Measurements from ENCODE around the gene C7.

C7 gene

DNA sequence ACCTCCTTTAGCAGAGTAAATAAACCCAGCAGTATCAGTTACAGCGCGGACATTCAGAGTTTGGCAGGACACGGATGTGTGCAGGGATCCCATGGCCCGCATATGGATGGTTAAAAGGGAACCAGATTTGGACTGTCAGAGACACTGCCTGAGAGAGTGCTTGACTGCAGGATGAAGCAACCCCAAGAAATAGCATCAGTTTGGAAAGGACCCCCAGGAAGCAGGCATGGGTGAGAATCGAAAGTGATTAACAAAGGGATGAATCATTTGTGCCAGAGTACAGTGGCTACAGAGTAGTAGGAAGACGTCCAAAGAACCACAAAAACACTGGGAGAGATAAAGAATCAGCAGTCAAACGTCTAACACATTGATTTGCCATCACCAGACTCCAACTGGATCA, 5.5 kb downstream of the C7 start:
- no peak for DNase-seq (ENCODE audit: low read depth, low spot score)
- no peak overlapping the region for H3K4me3 ChIP-seq (ENCODE audit: low read length)

GRCh38 chr5:40915341-40915926, 6.1 kb downstream of the C7 start:
- DNase-seq (ENCODE audit: low read depth, low spot score): no peak
- H3K4me3 ChIP-seq (ENCODE audit: low read length): no peak overlapping the region

DNA sequence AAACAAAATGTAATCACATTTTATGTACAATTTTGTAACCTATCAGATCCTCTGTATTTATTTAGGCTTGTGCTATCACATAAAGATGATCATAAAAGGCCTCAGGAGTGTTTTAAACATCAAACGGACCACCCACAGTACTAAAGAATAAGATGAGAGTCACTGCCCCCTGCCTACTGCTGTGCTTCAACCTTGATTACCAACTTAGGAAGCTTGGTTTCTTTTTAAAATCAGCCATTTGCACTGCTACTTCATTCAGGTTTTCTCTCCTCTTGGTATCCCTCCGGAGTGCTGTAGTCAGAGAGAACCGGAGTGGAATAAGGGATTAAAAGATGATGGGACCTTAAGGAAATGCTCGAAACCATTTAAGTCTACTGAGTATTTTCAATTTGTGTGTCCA, 6.9 kb downstream of the C7 start:
- no peak for DNase-seq (ENCODE audit: low read depth, low spot score)
- no peak overlapping the region for H3K4me3 ChIP-seq (ENCODE audit: low read length)

GRCh38 chr5:40928886-40929448, 19.7 kb downstream of the C7 start:
- no peak overlapping the region for H3K4me3 ChIP-seq (ENCODE audit: low read length)
- no peak for DNase-seq (ENCODE audit: low read depth, low spot score)

DNA sequence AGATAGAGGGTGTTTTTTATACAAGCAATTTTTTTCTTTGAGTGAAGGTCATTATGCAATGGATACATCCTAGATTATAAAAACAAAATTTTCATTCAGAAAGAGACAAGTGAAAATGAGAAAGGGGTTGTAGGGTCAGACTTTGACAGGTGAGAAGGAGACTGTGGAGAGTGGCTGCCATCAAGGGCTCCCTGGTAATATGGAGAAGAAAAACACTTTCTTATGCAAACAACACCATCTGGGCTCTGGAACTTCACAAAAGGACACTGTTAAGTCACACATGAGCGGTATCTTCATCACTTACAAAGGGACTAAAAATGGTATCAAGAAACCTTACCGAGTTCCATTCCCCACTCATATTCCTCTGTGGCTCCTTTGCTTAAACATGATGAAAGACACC, 23.5 kb downstream of the C7 start:
- no peak for DNase-seq (ENCODE audit: low read depth, low spot score)
- H3K4me3 ChIP-seq (ENCODE audit: low read length): no peak overlapping the region

DNA sequence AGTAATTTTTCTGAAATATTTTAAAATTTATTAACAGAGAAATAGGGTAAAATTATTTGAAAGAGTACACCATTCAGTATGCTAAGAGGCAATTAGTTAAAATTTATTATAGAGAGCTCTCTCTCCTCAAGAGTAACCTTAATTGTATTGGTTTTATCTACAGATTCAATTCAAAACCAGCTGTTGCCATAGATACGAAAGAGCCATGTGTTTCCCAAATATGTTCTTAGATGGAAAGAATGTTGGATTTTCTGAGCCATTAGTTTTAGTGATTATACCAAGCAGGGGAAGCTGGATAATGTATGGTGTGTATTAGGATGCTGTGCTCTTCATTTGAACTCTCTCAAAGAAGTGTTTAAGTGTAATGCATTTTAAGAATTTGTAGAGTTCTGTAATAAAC, 27.8 kb downstream of the C7 start:
- DNase-seq (ENCODE audit: low read depth, low spot score): no peak
- no peak overlapping the region for H3K4me3 ChIP-seq (ENCODE audit: low read length)

- no peak for DNase-seq (ENCODE audit: low read depth, low spot score)
- H3K4me3 ChIP-seq (ENCODE audit: low read length): no peak overlapping the region
Measured at GRCh38 chr5:40939753-40940152, 30.5 kb downstream of the C7 start.

DNA sequence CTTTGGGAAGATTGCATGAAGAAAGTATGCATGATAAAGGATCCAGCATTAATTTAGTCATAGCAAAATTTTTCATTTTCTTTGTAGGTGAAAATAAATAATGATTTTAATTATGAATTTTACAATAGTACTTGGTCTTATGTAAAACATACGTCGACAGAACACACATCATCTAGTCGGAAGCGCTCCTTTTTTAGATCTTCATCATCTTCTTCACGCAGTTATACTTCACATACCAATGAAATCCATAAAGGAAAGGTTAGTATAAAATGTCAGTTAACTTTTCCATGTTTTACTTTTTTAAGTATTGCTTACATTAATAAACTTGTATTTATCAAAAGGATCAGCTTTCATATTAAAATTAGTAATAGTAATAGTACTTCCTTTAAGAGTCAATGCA, 35.8 kb downstream of the C7 start:
- no peak for DNase-seq (ENCODE audit: low read depth, low spot score)
- H3K4me3 ChIP-seq (ENCODE audit: low read length): no peak overlapping the region

- DNase-seq (ENCODE audit: low read depth, low spot score): no peak
Measured at GRCh38 chr5:40955313-40955712, 46.0 kb downstream of the C7 start.

DNA sequence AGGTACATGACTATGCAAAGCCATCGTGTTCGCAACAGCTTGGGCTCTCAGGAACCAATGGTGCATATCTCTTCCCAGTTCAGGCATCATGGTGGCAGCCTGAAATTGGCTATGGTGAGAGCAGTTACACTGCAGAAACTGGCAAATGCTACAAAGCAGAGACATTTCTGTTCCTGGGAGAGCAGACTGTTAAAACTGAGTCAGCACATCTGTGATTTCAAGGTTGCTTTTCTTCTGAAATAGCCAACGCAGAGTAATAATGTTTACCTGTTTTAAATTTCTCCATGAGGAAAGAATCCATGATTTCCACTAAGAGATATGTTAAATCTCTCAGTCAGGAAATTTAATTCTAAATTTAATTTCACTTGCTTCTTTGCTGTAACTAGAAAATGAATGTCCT, 47.8 kb downstream of the C7 start:
- no peak for DNase-seq (ENCODE audit: low read depth, low spot score)
- no peak overlapping the region for H3K4me3 ChIP-seq (ENCODE audit: low read length)

More at GRCh38 chr5:40955313-40955712, 46.0 kb downstream of the C7 start:
- H3K4me3 ChIP-seq (ENCODE audit: low read length): no peak overlapping the region

GRCh38 chr5:40958811-40959210, 49.5 kb downstream of the C7 start:
- no peak for DNase-seq (ENCODE audit: low read depth, low spot score)
- no peak overlapping the region for H3K4me3 ChIP-seq (ENCODE audit: low read length)

- no peak for DNase-seq (ENCODE audit: low read depth, low spot score)
- H3K4me3 ChIP-seq (ENCODE audit: low read length): no peak overlapping the region
Measured at GRCh38 chr5:40960037-40960436, 50.7 kb downstream of the C7 start.

DNA sequence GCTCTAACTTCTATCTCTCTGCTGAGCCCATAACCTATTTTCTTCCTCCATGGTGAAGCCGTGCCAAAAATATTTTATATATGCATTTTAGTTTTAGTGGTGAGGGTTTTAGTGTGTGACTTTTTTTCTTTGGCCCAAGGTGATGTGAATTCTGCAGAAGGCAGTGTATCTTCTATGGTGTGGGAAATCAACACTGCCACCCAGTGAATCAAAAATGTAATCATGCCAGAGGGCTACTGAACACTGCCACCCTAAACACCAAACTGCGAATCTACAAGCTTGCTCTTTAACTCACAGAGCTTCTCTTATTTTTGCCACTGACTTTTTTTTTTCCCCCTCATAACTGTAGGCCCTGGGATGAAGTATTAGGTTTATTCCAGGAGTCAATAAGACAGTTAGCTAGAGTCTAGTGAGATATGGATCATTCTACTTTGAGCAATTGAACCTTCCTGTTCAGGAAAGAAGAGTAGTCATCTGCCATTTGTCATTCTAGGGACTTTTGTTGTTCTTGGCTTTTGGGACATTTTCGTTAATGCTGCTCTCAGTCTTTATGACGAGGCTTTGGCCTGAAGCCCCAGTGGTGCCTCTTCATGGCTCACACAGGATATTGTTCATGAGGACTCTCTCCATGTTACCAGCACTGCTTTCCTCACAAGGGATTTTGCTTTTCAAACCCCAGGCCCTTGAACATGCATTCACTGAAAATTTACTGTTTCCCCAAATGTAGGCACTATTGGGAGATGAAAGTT, 53.1 kb downstream of the C7 start:
- DNase-seq (ENCODE audit: low read depth, low spot score): no peak
- no peak overlapping the region for H3K4me3 ChIP-seq (ENCODE audit: low read length)

DNA sequence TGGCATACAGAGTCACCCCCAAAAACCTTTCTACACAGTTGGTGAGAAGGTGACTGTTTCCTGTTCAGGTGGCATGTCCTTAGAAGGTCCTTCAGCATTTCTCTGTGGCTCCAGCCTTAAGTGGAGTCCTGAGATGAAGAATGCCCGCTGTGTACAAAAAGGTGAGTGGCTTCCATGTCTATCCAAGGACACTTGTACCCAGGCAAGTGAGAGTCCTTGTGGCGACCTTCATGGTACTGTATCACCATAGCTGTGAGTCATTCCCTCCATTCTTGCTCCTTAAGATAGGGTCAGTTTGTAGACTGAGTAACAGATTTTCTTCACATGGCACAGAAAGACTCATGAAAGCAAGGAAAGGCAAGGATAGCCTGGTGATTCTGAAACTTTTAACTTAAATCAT, 63.1 kb downstream of the C7 start:
- DNase-seq (ENCODE audit: low read depth, low spot score): no peak
- no peak overlapping the region for H3K4me3 ChIP-seq (ENCODE audit: low read length)

DNA sequence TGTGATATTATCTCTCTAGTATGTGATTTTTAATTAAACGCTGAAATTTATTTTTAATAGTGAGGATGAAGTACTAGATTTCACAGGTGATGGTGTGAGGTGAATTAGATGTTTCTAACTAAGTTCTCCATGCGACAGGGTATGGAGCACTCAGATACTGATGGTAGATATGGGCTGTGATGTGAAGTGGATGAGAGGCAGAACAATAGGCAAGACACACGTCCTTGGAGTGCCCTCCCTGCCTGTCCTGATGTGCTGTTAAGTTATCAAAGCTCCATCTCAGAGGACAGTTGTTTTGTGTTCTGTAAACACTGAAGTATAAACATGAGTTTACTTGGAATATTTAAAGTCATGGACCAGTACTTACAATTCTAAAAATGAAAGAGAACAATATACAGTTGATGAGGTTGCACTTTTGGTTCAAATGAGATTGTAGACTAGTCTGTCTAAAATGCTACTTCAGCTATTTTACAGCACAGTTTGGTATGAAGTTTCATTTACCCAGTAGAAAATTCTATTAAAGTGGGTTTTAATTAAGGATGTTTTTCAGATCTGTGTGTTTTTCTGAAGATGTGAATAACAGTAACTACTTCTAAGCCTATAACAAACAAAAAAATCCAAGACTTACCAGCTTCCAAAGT, 64.2 kb downstream of the C7 start:
- no peak overlapping the region for H3K4me3 ChIP-seq (ENCODE audit: low read length)
- DNase-seq (ENCODE audit: low read depth, low spot score): no peak

DNA sequence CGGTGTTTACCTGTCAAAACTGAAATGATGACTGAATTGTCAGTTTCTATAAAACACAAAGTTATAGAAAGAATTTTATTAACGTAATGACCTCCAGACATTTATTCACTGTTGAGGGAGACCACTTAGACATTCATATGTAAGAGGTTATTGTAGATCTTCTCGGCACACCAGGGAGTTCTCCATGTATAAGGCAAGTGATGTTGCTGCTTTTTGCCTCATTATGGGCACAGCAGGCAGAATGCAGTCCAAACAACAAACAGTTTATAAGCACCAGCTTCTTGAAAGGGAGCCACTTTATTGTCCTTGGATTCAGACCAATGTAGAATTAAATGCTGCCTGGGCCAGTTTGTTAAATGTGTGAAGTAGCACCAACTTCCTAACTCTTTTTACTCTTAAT, 66.7 kb downstream of the C7 start:
- no peak for DNase-seq (ENCODE audit: low read depth, low spot score)
- no peak overlapping the region for H3K4me3 ChIP-seq (ENCODE audit: low read length)

GRCh38 chr5:40976836-40977235, 67.5 kb downstream of the C7 start:
- DNase-seq (ENCODE audit: low read depth, low spot score): no peak
- no peak overlapping the region for H3K4me3 ChIP-seq (ENCODE audit: low read length)

DNA sequence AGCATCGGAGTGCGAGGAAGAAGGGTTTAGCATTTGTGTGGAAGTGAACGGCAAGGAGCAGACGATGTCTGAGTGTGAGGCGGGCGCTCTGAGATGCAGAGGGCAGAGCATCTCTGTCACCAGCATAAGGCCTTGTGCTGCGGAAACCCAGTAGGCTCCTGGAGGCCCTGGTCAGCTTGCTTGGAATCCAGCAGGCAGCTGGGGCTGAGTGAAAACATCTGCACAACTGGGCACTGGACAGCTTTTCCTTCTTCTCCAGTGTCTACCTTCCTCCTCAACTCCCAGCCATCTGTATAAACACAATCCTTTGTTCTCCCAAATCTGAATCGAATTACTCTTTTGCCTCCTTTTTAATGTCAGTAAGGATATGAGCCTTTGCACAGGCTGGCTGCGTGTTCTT, 72.1 kb downstream of the C7 start:
- DNase-seq (ENCODE audit: low read depth, low spot score): no peak
- no peak overlapping the region for H3K4me3 ChIP-seq (ENCODE audit: low read length)

DNA sequence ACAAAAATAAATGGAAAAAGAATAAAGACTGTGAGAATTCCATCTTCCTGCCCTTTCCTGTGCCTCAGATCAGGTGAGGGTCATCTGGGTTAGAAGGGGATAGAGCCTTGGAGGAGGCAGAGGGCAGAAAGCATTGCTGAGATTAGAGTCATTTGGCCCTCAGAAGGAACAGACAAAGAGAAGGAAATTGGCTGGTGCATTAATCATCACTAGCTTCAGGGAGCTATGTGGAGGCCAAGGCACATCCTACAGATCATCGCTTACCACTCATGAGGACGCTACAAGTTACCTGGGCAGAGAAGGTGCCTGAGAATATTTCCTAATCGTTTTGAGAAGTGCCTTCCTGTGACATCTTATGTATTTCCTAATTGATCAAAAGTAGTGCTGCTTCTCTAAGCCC, 74.5 kb downstream of the C7 start:
- no peak overlapping the region for H3K4me3 ChIP-seq (ENCODE audit: low read length)
- DNase-seq (ENCODE audit: low read depth, low spot score): no peak

GRCh38 chr5:40984884-40985283, 75.6 kb downstream of the C7 start:
- DNase-seq (ENCODE audit: low read depth, low spot score): no peak

More at GRCh38 chr5:40984884-40985283, 75.6 kb downstream of the C7 start:
- H3K4me3 ChIP-seq (ENCODE audit: low read length): no peak overlapping the region
